Adrenal gland (tissue), 12 donors: ENCODE measurements around the gene ARHGAP5. TPM values are rescaled to one million over a fixed set of nuclear protein-coding genes. Genes with fewer than 3 reads are reported as not detected.
"Not testable (repeated sequence)": the region's sequence is repeated elsewhere in the genome, so short reads cannot be mapped to it uniquely, and the experiment has no call there.

Source experiments
- DNase-seq, 7 donors: peaks; one replicate each; pipeline ENCODE4 v3.0.0-alpha.2; 2019 to 2020
- H3K27ac ChIP-seq, 5 donors: fragments of 200-600 bp; sonication (generic) in 4 of 5; 1 replicate in 3 of 5; 2 replicates in 2 of 5; pipeline versions ENCODE4 v1.5.1 to v1.8.0; 2016 to 2020; ENCODE audit warnings: mild to moderate bottlenecking in 1 of 5
- H3K27me3 ChIP-seq: fragments of 200-600 bp; 2 replicates; pipeline ENCODE4 v1.8.0; 2021
- H3K36me3 ChIP-seq, 2 donors: fragments of 200-600 bp; replicated peaks in 1 of 2; 1 replicate in 1 of 2; 2 replicates in 1 of 2; pipeline versions ENCODE4 v1.5.1 to v1.8.0; 2018 to 2022
- H3K4me1 ChIP-seq, 2 donors: fragments of 200-600 bp; replicated peaks in 1 of 2; 1 replicate in 1 of 2; 2 replicates in 1 of 2; pipeline versions ENCODE4 v1.5.1 to v1.8.0; 2018 to 2021
- H3K4me3 ChIP-seq, 4 donors: fragments of 200-600 bp; sonication (generic) in 3 of 4; one replicate each; pipeline ENCODE4 v1.5.1; 2016 to 2018
- H3K9me3 ChIP-seq, 3 donors: fragments of 200-600 bp; sonication (generic) in 1 of 3; replicated peaks in 1 of 3; 1 replicate in 2 of 3; 2 replicates in 1 of 3; pipeline versions ENCODE4 v1.5.1 to v1.8.0; 2016 to 2021
- CTCF ChIP-seq, 6 experiments: fragments of 450-650 bp in 4 of 6; fragments of 200-600 bp in 2 of 6; sonication (generic) in 1 of 6; IDR thresholded peaks; 1 replicate in 5 of 6; 2 replicates in 1 of 6; pipeline versions ENCODE4 v1.5.1 to v1.8.0; 2016 to 2021; ENCODE audit warnings: antibody characterized with exemption in 6 of 6, mild to moderate bottlenecking in 2 of 6, moderate library complexity in 1 of 6
- POLR2A ChIP-seq, 2 donors: fragments of 450-650 bp; IDR thresholded peaks; one replicate each; pipeline ENCODE4 v1.6.1; 2017; ENCODE audit warnings: antibody characterized with exemption in 2 of 2, mild to moderate bottlenecking in 2 of 2, moderate library complexity in 1 of 2
- WGBS, 4 donors: extraction: QIAGEN DNeasy Blood & Tissue Kit in 2 of 4; methylation state at CpG; one replicate each; pipeline versions ENCODE4 v1.1.5 to v1.1.7; 2013 to 2017; 5-methylcytosine and 5-hydroxymethylcytosine counted together
- intact Hi-C, 2 donors: fragments of 100-400 bp; cut with DNase I; formaldehyde crosslinking; loops; one replicate each; pipeline versions ENCODE4 v1.14.1 to v1.15.0; 2022 to 2023
- polyA plus RNA-seq, 3 donors: library from polyadenylated mRNA; stranded (reverse); fragments of 200-250 nt in 2 of 3; fragments of 350-450 nt in 1 of 3; fragmentation: Illumina TruSeq in 1 of 3; extraction: RNeasy Lipid Tissue Mini Kit (QIAGEN cat#74804) in 1 of 3; gene quantifications; one replicate each; pipeline ENCODE4 v1.2.3, GENCODE V29; 2013 to 2014
- total RNA-seq, 9 donors: library from RNA; depleted of rRNA in 4 of 9; stranded (reverse); fragments of >200 nt in 4 of 9; fragments of 120-200 nt in 1 of 9; fragmentation: NEBNext Ultra II Directional in 1 of 9; extraction: Animal tissue kit (Norgen Biotek cat#: 25700) in 1 of 9; gene quantifications; one replicate each; pipeline versions ENCODE4 v1.1.0 to v1.2.4, GENCODE V29; 2013 to 2023
- donor health status: healthy with polysubstance abuse.
- donor health status: Bipolar disorder and iron deficiency.
- donor health status: DM: yes; HTN: yes; CAD: no.
- donor health status: DM: no; HTN: no; CAD: no.
- donor health status: DM: no; HTN: no; CAD: no.
- donor health status: DM: yes; HTN: yes; CAD: no.

ARHGAP5 gene
- total and polyA plus RNA-seq, 12 donors = 11.9 to 100.0 (median 76.8) TPM

- no peak overlapping the region for H3K27ac ChIP-seq
- no peaks in the 10 kb centered on the region for H3K9me3 ChIP-seq
- no peaks in the 10 kb centered on the region for H3K36me3 ChIP-seq
- TF ChIP-seq CTCF (IDR thresholded peaks at IDR 0.05) = no peak
- TF ChIP-seq POLR2A (IDR thresholded peaks at IDR 0.05) = no peak
- H3K4me3 ChIP-seq = no peak overlapping the region
- DNase-seq = no peak
- intact Hi-C loops = no loop called here
- peaks cover 0 to 7% of the 10 kb centered on the region in 2 donors for H3K4me1 ChIP-seq
- 93 to 100% (median 97%) methylated on average over 1 of the region's 1 CpG for WGBS, 4 donors
- H3K27me3 ChIP-seq = no peaks in the 10 kb centered on the region
These were observed 51.6 kb downstream of the ARHGAP5 start for GRCh38 chr14:32128703-32129102.

- Histone ChIP-seq H3K4me1 (peaks cover 0 to 7% of the 10 kb centered on the region in 2 donors), H3K27me3 (no peaks in the 10 kb centered on the region), H3K4me3 (no peak overlapping the region), H3K9me3 (no peaks in the 10 kb centered on the region), H3K36me3 (no peaks in the 10 kb centered on the region), H3K27ac (no peak overlapping the region)
- WGBS, 4 donors = 63 to 87% (median 76%) methylated on average over 2 of the region's 2 CpGs
- intact Hi-C loops = no loop called here
- TF ChIP-seq CTCF (IDR thresholded peaks at IDR 0.05) (no peak), POLR2A (IDR thresholded peaks at IDR 0.05) (no peak)
- no peak for DNase-seq
These were observed 52.0 kb downstream of the ARHGAP5 start for GRCh38 chr14:32129124-32129523.

- H3K36me3 ChIP-seq, H3K9me3 ChIP-seq, H3K4me1 ChIP-seq, DNase-seq, H3K27me3 ChIP-seq, H3K4me3 ChIP-seq, intact Hi-C loops, H3K27ac ChIP-seq: not testable (repeated sequence)
- 92 to 100% (median 94%) methylated on average over 4 to 5 of the region's 5 CpGs for WGBS, 4 donors
These were observed 54.6 kb downstream of the ARHGAP5 start for GRCh38 chr14:32131689-32132088.

GRCh38 chr14:32134448-32135097, 57.5 kb downstream of the ARHGAP5 start:
- no peak for DNase-seq
- no peak for TF ChIP-seq CTCF (IDR thresholded peaks at IDR 0.05)
- no peak for TF ChIP-seq POLR2A (IDR thresholded peaks at IDR 0.05)
- WGBS, 4 donors = 46 to 57% (median 53%) methylated on average over 3 of the region's 3 CpGs
- no peaks in the 10 kb centered on the region for H3K9me3 ChIP-seq
- no peaks in the 10 kb centered on the region for H3K27me3 ChIP-seq
- H3K4me1 ChIP-seq = no peaks in the 10 kb centered on the region
- H3K27ac ChIP-seq = no peak overlapping the region
- H3K36me3 ChIP-seq = no peaks in the 10 kb centered on the region
- intact Hi-C loops = no loop called here
- H3K4me3 ChIP-seq = no peak overlapping the region
